Activated B cell treated with CpG ODN at 0.5 μM for 24 hours (primary cell): ENCODE data around the gene ZRANB3. TPM values are rescaled to one million over a fixed set of nuclear protein-coding genes. Genes with fewer than 3 reads are reported as not detected.

ENCODE experiments used
- ATAC-seq: fragments of 200-7000 bp; cut with Tn5 transposase; one replicate; pipeline ENCODE4 v1.10.0; 2021; ENCODE audit warnings: low read depth, mild to moderate bottlenecking, moderate library complexity
- CTCF ChIA-PET: fragments of 350-600 bp; sonication (Branson Sonifier 250); formaldehyde crosslinking; loops from one replicate; lab custom pipeline; 2021; ENCODE audit warnings: antibody characterized with exemption; lab: Charles Lee
- POLR2A ChIA-PET: fragments of 350-600 bp; sonication (Branson Sonifier 250); formaldehyde crosslinking; loops from one replicate; lab custom pipeline; 2021; ENCODE audit warnings: antibody characterized with exemption; lab: Charles Lee
- DNase-seq: peaks from one replicate; pipeline ENCODE4 v3.0.0; 2022
- H3K27ac Mint-ChIP-seq: one replicate; pipeline ENCODE4 v1.8.0; 2020; ENCODE audit warnings: mixed read lengths
- H3K27me3 Mint-ChIP-seq: one replicate; pipeline ENCODE4 v1.8.0; 2021; ENCODE audit warnings: mixed read lengths
- H3K36me3 Mint-ChIP-seq: one replicate; pipeline ENCODE4 v1.8.0; 2021; ENCODE audit warnings: low read depth, mixed read lengths
- H3K4me1 Mint-ChIP-seq: one replicate; pipeline ENCODE4 v1.8.0; 2021; ENCODE audit warnings: mixed read lengths
- H3K4me3 Mint-ChIP-seq: one replicate; pipeline ENCODE4 v1.8.0; 2020; ENCODE audit warnings: mild to moderate bottlenecking, mixed read lengths
- H3K9me3 Mint-ChIP-seq: one replicate; pipeline ENCODE4 v1.8.0; 2020; ENCODE audit warnings: mixed read lengths
- intact Hi-C: fragments of 100-400 bp; cut with micrococcal nuclease; formaldehyde crosslinking; loops from one replicate; pipeline ENCODE4 v1.15.1; 2024
- total RNA-seq: library from RNA; stranded (reverse); gene quantifications from 2 replicates; pipeline ENCODE4 v1.2.3, GENCODE V29; 2022
- TF ChIP-seq, protein P1 (sequence below): fragments of 200-600 bp; IDR thresholded peaks from one replicate; pipeline ENCODE4 v1.8.0; 2022; ENCODE audit warnings: antibody characterized with exemption, mild to moderate bottlenecking

The ZRANB3 gene
- total RNA-seq, 1 donor from 2014 or later = 14.4 TPM

DNA sequence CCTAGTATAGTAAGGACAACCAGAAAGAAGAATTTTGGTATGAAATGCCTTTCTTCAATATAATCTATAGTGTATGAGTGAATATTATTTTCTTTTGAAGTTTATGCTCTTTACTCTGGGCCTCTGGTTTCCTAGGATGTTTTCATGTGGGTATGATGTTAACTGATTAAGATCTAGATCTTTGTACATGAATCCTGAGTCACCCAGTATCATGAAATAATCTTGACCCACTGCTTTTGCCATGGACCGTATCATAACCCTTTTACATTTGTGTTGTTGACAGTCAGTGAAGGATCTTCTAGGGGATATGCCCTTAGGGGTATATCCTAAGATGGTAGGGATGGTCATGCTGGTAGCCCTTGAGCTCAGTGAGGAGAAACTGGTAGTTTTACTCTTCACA, 378.7 kb downstream of the ZRANB3 start:
- POLR2A ChIA-PET = no interaction called here
- ATAC-seq (no peak), DNase-seq (no peak)
- H3K27me3 Mint-ChIP-seq = no peaks in the 10 kb centered on the region
- H3K4me1 Mint-ChIP-seq = no peaks in the 10 kb centered on the region
- intact Hi-C loops = no loop called here
- H3K9me3 Mint-ChIP-seq = no peaks in the 10 kb centered on the region
- TF ChIP-seq, protein P1, sequence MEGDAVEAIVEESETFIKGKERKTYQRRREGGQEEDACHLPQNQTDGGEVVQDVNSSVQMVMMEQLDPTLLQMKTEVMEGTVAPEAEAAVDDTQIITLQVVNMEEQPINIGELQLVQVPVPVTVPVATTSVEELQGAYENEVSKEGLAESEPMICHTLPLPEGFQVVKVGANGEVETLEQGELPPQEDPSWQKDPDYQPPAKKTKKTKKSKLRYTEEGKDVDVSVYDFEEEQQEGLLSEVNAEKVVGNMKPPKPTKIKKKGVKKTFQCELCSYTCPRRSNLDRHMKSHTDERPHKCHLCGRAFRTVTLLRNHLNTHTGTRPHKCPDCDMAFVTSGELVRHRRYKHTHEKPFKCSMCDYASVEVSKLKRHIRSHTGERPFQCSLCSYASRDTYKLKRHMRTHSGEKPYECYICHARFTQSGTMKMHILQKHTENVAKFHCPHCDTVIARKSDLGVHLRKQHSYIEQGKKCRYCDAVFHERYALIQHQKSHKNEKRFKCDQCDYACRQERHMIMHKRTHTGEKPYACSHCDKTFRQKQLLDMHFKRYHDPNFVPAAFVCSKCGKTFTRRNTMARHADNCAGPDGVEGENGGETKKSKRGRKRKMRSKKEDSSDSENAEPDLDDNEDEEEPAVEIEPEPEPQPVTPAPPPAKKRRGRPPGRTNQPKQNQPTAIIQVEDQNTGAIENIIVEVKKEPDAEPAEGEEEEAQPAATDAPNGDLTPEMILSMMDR = no peak
- H3K27ac Mint-ChIP-seq = no peak overlapping the region
- no peak overlapping the region for H3K4me3 Mint-ChIP-seq
- H3K36me3 Mint-ChIP-seq = peaks cover 74% of the 10 kb centered on the region
- CTCF ChIA-PET = interaction anchor here (1.3 kb wide), 1 partner anchor 557 kb away, joined by 3 read pairs; no protein-coding TSS in a partner anchor

DNA sequence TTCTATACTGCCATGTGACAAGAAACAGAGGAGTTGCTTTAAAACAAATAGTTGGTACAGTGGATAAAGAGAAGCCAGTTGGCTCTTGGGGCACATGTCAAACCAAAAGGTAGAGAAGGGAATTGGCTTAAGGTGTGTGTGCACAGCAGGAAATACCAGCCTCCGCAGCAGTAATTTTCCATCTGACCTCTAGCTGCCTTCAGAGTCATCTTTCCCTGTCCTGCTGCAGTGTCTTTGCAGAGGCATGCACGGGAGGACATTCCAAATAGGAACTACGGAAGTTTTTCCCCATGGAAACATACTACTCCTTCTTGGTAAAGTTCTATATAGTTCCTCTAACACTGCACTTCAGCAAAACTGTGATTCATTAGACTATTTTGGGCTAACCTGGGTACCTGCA, 379.4 kb downstream of the ZRANB3 start:
- ChIA-PET CTCF (no interaction called here), POLR2A (no interaction called here)
- no peak for ATAC-seq
- DNase-seq = no peak
- TF ChIP-seq, protein P1 = no peak
- no peaks in the 10 kb centered on the region for H3K27me3 Mint-ChIP-seq
- H3K4me1 Mint-ChIP-seq = no peaks in the 10 kb centered on the region
- intact Hi-C loops = no loop called here
- H3K9me3 Mint-ChIP-seq = no peaks in the 10 kb centered on the region
- peaks cover 68% of the 10 kb centered on the region for H3K36me3 Mint-ChIP-seq
- H3K27ac Mint-ChIP-seq = no peak overlapping the region
- no peak overlapping the region for H3K4me3 Mint-ChIP-seq

DNA sequence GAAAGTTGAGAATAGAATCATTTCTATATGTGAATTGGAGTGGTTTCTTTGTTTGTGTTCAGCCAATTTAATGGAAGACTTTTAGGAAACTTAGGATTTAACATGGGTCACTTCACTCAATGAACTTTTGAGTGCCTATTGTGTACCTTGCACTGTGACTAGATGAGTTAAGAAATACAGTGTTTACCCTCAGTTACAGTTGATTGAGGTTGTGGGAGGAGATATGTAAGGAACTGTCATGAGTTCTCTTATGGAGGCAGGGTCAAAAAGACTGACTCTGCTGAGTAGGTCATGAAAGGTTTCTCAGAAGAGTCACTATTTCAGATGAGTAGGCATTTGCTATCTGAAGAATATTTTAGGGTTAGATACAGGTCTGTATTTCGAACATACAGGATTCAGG, 380.3 kb downstream of the ZRANB3 start:
- TF ChIP-seq, protein P1 = no peak
- Mint-ChIP-seq H3K27me3 (no peaks in the 10 kb centered on the region), H3K4me1 (no peaks in the 10 kb centered on the region), H3K4me3 (no peak overlapping the region), H3K36me3 (peaks cover 66% of the 10 kb centered on the region), H3K9me3 (no peaks in the 10 kb centered on the region), H3K27ac (no peak overlapping the region)
- POLR2A ChIA-PET = no interaction called here
- ATAC-seq = no peak
- CTCF ChIA-PET = no interaction called here
- intact Hi-C loops = no loop called here
- DNase-seq = no peak

DNA sequence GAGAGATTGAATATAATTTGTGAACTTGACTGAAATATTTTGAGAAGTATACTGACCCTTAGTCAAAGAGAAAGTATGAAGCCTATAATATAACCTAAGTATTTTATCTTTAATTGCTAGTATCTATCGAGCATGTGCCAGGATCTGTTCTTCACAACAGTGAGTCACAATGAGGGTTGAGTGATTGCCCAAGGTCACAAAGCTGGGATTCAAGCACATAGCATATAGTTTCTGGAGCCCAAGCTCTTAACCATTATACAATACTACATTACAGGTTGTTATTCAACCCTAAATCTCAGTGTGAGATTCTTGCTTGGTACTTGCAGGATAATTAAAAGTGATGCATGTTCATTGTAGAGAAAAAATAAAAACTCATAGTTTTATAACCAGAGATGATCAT, 381.8 kb downstream of the ZRANB3 start:
- peaks cover 63% of the 10 kb centered on the region for H3K36me3 Mint-ChIP-seq

DNA sequence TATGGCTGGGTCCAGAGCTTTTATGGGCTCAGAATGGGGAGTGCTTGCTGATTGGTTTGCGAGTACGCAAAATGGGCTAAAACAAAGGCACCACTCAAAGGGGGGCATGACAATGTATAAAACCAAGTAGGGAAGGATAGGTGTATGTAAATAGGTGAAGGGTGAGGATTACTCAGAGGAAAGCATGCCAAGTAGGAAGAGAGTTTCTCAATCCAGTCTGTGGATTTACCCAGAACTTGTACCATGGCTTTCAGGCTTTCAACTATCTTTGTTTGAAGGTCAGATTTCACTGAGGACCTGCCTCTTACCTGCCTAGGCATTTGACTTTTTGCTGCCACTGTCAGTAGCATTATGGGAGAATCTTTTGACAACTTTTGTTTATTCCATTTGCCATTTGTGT, 386.7 kb downstream of the ZRANB3 start:
- TF ChIP-seq, protein P1 = no peak
- no peaks in the 10 kb centered on the region for H3K4me1 Mint-ChIP-seq
- DNase-seq (no peak), ATAC-seq (no peak)
- POLR2A ChIA-PET = no interaction called here
- no peak overlapping the region for H3K27ac Mint-ChIP-seq
- peaks cover 15% of the 10 kb centered on the region for H3K9me3 Mint-ChIP-seq
- CTCF ChIA-PET = no interaction called here
- no peaks in the 10 kb centered on the region for H3K27me3 Mint-ChIP-seq
- no peak overlapping the region for H3K4me3 Mint-ChIP-seq
- intact Hi-C loops = no loop called here
- peaks cover 70% of the 10 kb centered on the region for H3K36me3 Mint-ChIP-seq

More for the DNA sequence above, 381.8 kb downstream of the ZRANB3 start:
- H3K9me3 Mint-ChIP-seq = no peaks in the 10 kb centered on the region
- TF ChIP-seq, protein P1 = no peak
- ATAC-seq = no peak
- ChIA-PET CTCF (no interaction called here), POLR2A (no interaction called here)
- H3K27me3 Mint-ChIP-seq = no peaks in the 10 kb centered on the region
- H3K27ac Mint-ChIP-seq = no peak overlapping the region
- no peak overlapping the region for H3K4me3 Mint-ChIP-seq
- intact Hi-C loops = no loop called here
- no peak for DNase-seq
- no peaks in the 10 kb centered on the region for H3K4me1 Mint-ChIP-seq
